Measurements from ENCODE around the gene CLDN9.

Gene CLDN9

GRCh38 chr16:2999929-3000328 lies 12.8 kb upstream of the CLDN9 start:
- no peak for DNase-seq

- no peak for DNase-seq
Observed at GRCh38 chr16:3000540-3000939, 12.2 kb upstream of the CLDN9 start.

DNA sequence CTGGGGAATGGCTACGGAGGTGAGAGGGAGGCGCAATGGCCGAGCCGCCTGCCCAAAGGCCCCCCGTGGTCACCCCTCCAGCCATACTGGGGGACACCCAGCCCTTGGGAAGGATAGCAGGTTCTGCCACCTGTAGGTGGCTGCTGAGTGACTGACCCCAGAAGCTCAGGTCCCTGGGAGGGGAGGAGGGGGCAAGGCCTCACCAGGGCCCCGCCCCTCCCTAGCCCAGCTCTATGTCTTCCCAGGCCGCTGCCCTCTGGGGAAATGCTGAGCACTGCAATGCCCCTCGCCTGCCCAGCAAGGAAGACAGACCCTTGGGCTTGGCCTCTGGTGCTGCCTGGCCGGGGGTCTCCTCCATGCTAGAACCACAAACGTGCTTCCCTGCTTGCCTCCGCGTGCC lies 11.4 kb upstream of the CLDN9 start:
- DNase-seq = no peak

GRCh38 chr16:3003582-3004270 lies 9.0 kb upstream of the CLDN9 start:
- peak; percentile 99 for DNase-seq

GRCh38 chr16:3004319-3004718 lies 8.4 kb upstream of the CLDN9 start:
- no peak for DNase-seq

DNA sequence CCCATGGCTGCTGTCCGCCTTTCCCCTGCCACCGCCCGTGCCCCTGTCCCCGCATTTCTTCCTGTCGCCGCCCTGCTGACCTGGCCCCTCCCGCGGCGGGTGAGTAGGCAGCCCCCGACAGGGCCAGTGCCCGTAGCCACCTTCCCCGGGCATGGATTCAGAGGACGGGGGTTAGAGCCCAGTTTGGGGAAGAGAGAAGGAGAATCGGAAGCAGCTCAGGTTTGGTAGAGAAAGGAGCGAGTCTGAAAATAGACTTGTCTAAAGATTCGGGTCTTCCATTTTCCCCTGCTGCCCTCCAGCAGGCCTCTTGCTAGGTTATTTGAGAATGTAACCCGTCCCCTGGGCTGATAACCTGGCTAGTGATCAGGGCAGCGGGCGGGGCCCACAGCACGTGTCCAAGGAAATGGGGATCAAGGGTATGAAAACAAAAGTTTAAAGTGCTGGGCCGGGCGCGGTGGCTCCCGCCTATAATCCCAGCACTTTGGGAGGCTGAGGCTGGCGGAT lies 7.9 kb upstream of the CLDN9 start:
- DNase-seq = no peak

GRCh38 chr16:3007059-3007956 lies 5.4 kb upstream of the CLDN9 start:
- no peak for DNase-seq

DNA sequence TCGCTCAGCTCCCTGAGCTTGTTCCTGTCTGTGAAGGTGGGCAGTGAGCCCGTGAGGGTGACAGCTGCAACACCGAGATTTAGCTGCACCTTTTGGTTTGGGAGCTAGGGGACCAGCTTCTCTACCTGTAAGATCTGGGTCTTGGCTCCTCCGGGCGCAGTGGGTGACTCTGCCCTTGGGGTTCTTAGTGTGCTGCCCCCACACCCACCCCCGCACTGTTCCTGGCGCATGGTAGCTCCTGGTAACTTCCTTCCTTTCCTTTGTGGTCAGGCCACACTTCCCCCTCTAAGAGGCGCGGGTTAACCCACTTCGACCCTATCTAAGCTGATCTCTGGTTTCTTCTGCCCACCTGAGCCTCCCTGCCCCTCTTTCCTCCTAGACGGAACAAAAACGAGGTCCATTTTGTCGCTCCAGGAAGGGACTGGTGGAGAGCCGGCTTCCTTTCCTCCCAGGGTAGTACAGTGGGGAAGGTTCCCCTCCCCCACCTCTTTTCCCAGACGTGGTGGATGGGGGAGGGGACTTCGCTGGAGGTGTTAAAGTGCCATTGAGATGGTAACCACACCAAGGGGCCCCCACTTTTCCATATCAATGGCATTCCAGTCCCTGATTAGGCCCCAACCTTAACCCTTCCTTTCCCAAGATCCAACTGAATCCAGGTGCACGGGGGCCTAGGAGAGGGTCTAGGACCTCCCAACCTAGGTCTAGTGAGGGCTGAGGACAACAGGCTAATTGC lies 4.6 kb upstream of the CLDN9 start:
- DNase-seq = no peak

DNA sequence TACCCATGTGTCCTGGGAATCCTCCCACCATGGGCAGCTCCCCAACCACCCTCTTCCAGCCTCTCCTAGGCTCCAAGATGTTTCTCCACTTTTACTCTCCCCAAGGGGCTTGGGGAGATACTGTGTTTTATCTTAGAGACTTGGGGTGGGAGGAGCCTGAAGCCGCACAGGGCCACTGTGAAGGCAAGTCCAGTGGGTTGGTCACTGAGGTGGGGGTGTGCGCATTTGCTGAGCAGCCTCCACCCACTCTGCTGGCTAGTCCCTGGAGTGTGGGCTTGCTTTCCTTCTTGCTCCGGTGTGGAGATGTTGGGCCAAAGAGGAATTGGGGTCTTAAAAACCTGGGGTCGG lies 4.1 kb upstream of the CLDN9 start:
- no peak for DNase-seq

DNA sequence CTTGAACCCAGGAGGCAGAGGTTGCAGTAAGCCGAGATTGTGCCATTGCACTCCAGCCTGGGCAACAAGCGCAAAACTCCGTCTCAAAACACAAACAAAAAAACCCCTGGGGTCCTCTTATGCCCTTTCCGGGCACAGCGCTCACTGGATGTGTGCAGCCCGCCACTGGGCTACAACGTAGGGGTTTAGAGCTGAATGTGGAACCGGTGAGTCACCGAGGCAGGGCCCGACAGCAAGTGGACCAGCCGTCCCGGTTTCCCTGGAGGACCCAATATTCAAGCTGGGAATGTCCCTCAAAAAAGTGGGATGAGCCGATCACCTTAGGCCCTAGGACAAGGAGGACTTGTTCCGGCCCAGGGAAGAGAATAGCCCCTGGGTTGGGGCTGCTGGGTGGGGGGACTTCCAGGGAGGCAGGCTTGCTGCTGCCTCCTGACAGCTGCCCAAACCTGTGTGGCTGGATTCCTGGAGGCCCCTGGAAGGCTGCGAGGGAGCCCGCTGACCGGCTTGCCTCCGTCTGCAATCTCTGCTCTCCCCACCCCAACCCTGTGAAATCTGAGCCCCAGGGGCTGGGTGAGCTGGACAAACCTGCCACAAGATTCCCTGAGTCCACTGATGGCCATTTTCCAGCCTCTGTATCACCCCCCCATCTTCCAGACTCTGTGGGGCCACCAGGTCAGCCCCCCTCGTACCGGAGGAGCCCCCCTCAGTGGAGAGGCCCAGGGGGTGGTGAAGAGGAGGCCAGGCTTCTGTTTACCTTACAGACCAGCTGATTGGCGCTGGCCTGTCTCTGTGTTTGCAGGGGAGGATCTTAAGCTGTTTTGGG lies 2.9 kb upstream of the CLDN9 start:
- no peak for DNase-seq

GRCh38 chr16:3010510-3010909 lies 2.2 kb upstream of the CLDN9 start:
- no peak for DNase-seq

DNA sequence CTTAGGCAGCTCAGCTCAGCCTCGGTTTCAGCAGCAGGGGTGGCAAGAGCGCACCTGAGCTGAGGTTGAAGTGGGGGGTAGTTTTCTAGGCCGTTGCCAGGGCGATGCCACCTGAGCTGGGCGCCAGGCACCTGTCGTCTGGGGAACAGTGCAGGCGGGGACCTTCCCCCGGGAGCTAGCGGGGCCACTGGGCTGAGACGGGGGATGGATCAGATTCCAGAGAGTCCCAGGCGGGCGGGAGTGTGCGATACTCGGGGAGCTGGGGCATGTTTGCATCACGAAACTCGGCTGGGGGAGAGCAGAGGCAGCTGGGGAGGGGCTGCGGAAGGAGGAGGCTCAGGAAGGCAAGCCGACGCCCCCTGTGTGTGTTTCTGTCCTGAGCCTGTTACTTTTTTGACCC lies 477 bp upstream of the CLDN9 start:
- DNase-seq = no peak

- no peak for DNase-seq
Observed at GRCh38 chr16:3013491-3013951, 798 bp downstream of the CLDN9 start.

DNA sequence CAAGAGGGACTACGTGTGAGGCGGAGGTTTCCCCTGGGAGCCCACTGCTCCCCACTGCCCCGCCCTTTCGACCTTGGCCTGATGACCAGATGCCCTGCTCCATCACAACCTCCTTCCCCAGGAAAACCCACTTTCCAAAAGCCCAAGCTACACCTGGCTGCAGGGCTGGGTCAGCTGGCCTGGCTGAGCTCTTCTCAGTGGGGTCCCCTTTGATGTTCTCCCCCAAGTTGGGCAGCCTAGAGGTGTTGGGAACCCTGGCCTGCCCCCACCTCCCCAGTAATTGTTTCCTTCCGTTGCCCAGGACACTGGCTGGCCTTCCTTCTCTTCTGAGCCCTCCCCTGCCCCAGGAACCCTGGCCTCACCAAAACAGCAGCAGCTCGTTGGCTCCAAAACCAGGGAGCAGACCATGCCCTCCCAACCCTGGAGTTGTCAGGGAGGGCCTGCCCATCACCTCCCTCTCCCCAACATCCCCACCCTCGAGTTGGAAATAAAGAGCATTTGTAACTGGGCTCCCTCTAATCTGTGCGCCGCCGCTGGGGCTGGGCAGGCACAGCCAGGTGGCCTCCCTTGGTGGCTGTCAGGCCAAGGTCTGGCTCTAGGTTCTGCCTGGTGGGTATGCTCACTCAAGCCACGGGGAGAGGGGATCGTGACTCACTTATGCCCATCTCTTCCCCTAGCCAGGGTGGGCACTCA lies 1.4 kb downstream of the CLDN9 start:
- DNase-seq = no peak

DNA sequence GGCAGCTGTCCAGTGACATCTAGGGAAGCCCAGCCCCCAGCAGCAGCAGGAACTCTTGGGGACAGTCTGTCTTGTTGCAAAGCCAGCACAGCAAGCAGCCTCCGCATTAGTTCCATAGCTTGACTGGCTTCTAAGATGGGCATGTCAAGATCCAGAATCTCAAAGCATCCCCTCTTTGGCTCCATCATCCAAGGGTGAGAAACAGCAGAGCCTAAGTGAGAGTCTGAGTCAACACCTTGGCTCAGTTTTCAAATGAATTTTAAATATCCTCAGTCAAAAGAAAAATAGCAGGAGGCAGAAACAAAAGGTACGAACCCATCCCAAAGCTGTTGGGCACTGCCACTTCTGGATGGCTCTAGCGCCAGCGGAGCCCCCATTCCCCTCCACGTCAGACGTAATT lies 2.2 kb downstream of the CLDN9 start:
- DNase-seq = no peak

DNA sequence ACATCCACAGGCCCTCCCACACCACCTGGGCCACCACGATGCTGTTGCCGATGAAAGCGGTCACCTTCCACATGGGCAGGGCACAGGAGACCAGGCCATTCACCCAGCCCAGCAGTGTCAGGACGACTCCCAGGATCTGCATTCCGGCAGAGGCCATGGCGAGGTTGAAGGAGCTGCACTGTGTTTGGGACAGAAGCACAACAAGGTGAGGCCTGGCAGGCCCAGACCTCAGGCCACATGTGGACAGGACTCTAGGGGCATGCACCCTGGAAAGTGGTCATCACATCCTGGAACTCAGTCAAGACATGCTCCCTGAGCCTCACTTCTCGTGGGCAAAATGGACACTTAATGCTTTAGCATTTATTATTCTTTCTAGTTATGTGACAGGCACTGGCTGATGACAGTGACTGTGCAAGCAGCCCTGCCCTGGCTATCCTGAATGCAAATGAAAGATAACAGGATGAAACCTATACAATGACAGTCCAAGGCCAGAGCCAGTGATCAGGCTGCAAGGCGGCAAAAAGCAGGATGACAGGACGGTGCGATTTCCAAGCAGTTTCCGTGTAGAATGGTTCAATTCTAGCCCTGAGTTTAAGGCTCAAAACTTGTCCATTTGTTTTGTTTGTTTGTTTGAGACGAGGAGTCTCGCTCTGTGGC lies 3.3 kb downstream of the CLDN9 start:
- DNase-seq = no peak

DNA sequence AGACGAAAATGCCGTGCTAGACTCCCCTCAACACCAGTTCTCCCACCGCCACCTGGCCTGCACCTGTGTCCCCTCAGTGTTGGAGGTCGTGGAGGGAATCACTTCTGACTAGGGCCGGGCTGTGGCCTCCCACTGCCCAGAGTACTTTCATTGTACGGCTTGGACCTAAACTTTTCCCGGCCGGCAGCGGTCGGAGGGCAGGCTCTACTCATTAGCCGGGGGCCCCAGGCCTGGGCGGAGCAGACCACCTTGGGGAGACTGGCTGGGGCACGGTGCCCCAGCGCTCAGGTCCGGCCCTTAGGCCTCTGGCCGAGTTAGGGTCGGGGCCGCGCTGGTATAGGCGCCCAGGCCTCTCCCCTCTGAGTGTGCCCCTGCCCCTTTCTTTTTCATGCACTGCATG lies 4.6 kb downstream of the CLDN9 start:
- no peak for DNase-seq

GRCh38 chr16:3017794-3018506 lies 5.2 kb downstream of the CLDN9 start, which contains the start of gene CLDN6:
CLDN6 (minus strand) TSS chr16:3018183; CDS start chr16:3016021, 2,162 bp downstream.
- no peak for DNase-seq

- DNase-seq = no peak
Observed at GRCh38 chr16:3019594-3020246, 7.0 kb downstream of the CLDN9 start.

- peak; percentile 63 for DNase-seq
Observed at GRCh38 chr16:3020247-3020603, 7.5 kb downstream of the CLDN9 start, which contains the start of gene TNFRSF12A. TNFRSF12A (plus strand) TSS chr16:3020368; CDS start chr16:3020398, 30 bp downstream.
